K562 (cell line): Measurements from ENCODE around the gene BEST2. TPM values are rescaled to one million over a fixed set of nuclear protein-coding genes. Genes with fewer than 3 reads are reported as not detected.

ENCODE experiments used
- BHLHE40 ChIP-seq: IDR thresholded peaks from 2 replicates; pipeline ENCODE4 v1.6.1; 2011; ENCODE audit warnings: low read length, improper control_type of control experiment
- BMI1 ChIP-seq: fragments of 150-350 bp; IDR thresholded peaks from 2 replicates; pipeline ENCODE4 v1.6.1; 2014; ENCODE audit warnings: low read length
- GABPA ChIP-seq: fragments of 200-800 bp; sonication (Bioruptor generic); conservative IDR thresholded peaks from 2 replicates; pipeline ENCODE4 v1.6.1; 2016; ENCODE audit warnings: low read depth, missing genetic modification characterization, missing compliant biosample characterization
- HNRNPL ChIP-seq: fragments of 200-400 bp; formaldehyde crosslinking; IDR thresholded peaks from 2 replicates; pipeline ENCODE4 v1.6.1; 2017; ENCODE audit warnings: low read depth, mild to moderate bottlenecking, low read length
- KLF13 ChIP-seq: fragments of 450-650 bp; IDR thresholded peaks from 2 replicates; pipeline ENCODE4 v1.6.1; 2016; ENCODE audit warnings: missing genetic modification characterization, low read depth, mild to moderate bottlenecking, missing compliant biosample characterization, moderate library complexity, borderline replicate concordance
- LEF1 ChIP-seq: fragments of 450-650 bp; IDR thresholded peaks from 2 replicates; pipeline ENCODE4 v1.6.1; 2016; ENCODE audit warnings: mild to moderate bottlenecking
- NFRKB ChIP-seq: fragments of 450-650 bp; IDR thresholded peaks from 2 replicates; pipeline ENCODE4 v1.6.1; 2016; ENCODE audit warnings: low read depth
- NFYB ChIP-seq: IDR thresholded peaks from 2 replicates; pipeline ENCODE4 v1.6.1; 2011; ENCODE audit warnings: mild to moderate bottlenecking, moderate library complexity; ENCODE audit not compliant: insufficient read length; ENCODE audit errors: extremely low read depth
- NR2F6 ChIP-seq: fragments of 450-650 bp; formaldehyde crosslinking; IDR thresholded peaks from 2 replicates; pipeline ENCODE4 v1.4.0; 2020; ENCODE audit warnings: mild to moderate bottlenecking
- POLR2G ChIP-seq: fragments of 200-400 bp; formaldehyde crosslinking; IDR thresholded peaks from 2 replicates; pipeline ENCODE4 v1.6.1; 2017; ENCODE audit warnings: low read depth, mild to moderate bottlenecking, antibody characterized with exemption, low read length, moderate library complexity
- SP2 ChIP-seq: IDR thresholded peaks from 2 replicates; pipeline ENCODE4 v1.6.1; 2011; ENCODE audit warnings: mild to moderate bottlenecking, low read depth, low read length, moderate library complexity; ENCODE audit not compliant: poor library complexity, severe bottlenecking; ENCODE audit errors: extremely low read depth
- SRSF9 ChIP-seq: fragments of 200-400 bp; formaldehyde crosslinking; IDR thresholded peaks from 2 replicates; pipeline ENCODE4 v1.6.1; 2017; ENCODE audit warnings: low read depth, low read length, borderline replicate concordance
- U2AF2 ChIP-seq: fragments of 200-400 bp; formaldehyde crosslinking; optimal IDR thresholded peaks from 2 replicates; pipeline ENCODE3; 2017; ENCODE audit warnings: low read depth, mild to moderate bottlenecking, low read length
- ZNF347 ChIP-seq: fragments of 450-650 bp; formaldehyde crosslinking; IDR thresholded peaks from 2 replicates; pipeline ENCODE4 v1.4.0; 2020; ENCODE audit warnings: low read depth, mild to moderate bottlenecking, moderate library complexity
- ZNF586 ChIP-seq: fragments of 450-650 bp; formaldehyde crosslinking; conservative IDR thresholded peaks from 2 replicates; pipeline ENCODE4 v1.4.0; 2020; ENCODE audit warnings: mild to moderate bottlenecking, moderate library complexity
- polyA plus RNA-seq, 8 experiments: library from polyadenylated mRNA; depleted of rRNA in 4 of 8; stranded (reverse) in 5 of 8; unstranded in 3 of 8; fragments of >200 nt; fragmentation: Nextera tagmentation in 2 of 8; fragmentation: Illumina TruSeq in 1 of 8; extraction: Ambion mirVana in 2 of 8; extraction: Trizol in 1 of 8; gene quantifications; 2 replicates each; pipeline versions ENCODE4 v1.2.1 to v1.2.3, GENCODE V29; 2011 to 2014; ENCODE audit warnings: inconsistent platforms in 1 of 8, missing spikeins in 1 of 8
- total RNA-seq, 7 experiments: library from RNA; depleted of rRNA in 6 of 7; stranded (reverse); fragments of >200 nt in 6 of 7; fragmentation: Illumina TruSeq in 2 of 7; extraction: Trizol in 2 of 7; gene quantifications; 2 replicates each; pipeline versions ENCODE4 v1.2.1 to v1.2.3, GENCODE V29; 2011 to 2021; ENCODE audit warnings: low replicate concordance in 1 of 7
- TF ChIP-seq, protein P1 (sequence below), 3 experiments: fragments of 200-800 bp in 1 of 3; fragments of 250-450 bp in 1 of 3; fragments of 450-650 bp in 1 of 3; sonication (Bioruptor Pico) in 1 of 3; sonication (Bioruptor generic) in 1 of 3; formaldehyde crosslinking in 1 of 3; IDR thresholded peaks; 2 replicates each; pipeline versions ENCODE4 v1.6.1 to v1.8.0; 2016 to 2022; ENCODE audit warnings: mild to moderate bottlenecking in 2 of 3, missing genetic modification characterization in 2 of 3, missing compliant biosample characterization in 1 of 3, moderate library complexity in 1 of 3
- TF ChIP-seq, protein P2 (sequence below): fragments of 150-350 bp; IDR thresholded peaks from 2 replicates; pipeline ENCODE4 v1.6.1; 2014; ENCODE audit warnings: low read depth, mild to moderate bottlenecking, low read length, borderline replicate concordance
- TF ChIP-seq, protein P3 (sequence below): IDR thresholded peaks from 2 replicates; pipeline ENCODE4 v1.6.1; 2011; ENCODE audit not compliant: insufficient read length; ENCODE audit errors: extremely low read depth
- TF ChIP-seq, protein P4 (sequence below): sonication (generic); formaldehyde crosslinking; IDR thresholded peaks from 2 replicates; pipeline ENCODE4 v1.9.0; 2022; ENCODE audit warnings: mild to moderate bottlenecking, missing genetic modification reagents

The BEST2 gene
- total and polyA plus RNA-seq, 9 of the 15 experiments (the other 6 are each of a cell fraction or from before 2014, with no cell fraction given), result not detected

DNA sequence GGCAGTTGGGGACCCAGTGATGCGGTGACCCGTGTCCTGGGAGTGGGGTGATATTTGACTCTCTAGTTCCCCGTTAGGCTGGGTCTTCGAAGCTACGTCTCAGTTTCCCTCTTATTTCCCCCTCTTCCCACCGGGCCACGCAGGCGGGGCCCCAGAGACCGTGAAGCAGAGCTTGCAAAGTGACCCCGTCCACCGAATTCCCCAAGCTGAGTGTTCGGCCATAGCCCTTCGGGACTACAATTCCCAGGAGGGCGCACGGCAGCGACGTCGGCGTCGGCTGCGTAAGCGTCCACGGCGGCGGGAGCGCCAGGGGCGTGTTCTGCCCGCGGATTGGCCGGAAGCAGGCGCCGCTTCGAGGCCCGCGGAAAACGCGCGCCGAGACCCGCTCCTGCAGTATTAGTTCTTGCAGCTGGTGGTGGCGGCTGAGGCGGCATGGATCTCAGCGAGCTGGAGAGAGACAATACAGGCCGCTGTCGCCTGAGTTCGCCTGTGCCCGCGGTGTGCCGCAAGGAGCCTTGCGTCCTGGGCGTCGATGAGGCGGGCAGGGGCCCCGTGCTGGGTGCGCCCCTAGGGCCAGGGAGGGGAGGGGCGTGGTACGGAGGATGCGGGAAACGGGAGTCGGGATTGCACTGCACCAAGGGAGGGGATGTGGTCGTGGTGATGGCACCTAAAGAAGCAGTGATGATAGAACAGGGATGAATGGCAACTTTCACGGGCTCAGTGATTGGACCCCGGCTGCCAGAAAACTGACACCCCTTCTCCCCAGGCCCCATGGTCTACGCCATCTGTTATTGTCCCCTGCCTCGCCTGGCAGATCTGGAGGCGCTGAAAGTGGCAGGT is 54.9 kb downstream of the BEST2 start, which contains the start of gene RNASEH2A (continued):
- TF ChIP-seq, protein P1, sequence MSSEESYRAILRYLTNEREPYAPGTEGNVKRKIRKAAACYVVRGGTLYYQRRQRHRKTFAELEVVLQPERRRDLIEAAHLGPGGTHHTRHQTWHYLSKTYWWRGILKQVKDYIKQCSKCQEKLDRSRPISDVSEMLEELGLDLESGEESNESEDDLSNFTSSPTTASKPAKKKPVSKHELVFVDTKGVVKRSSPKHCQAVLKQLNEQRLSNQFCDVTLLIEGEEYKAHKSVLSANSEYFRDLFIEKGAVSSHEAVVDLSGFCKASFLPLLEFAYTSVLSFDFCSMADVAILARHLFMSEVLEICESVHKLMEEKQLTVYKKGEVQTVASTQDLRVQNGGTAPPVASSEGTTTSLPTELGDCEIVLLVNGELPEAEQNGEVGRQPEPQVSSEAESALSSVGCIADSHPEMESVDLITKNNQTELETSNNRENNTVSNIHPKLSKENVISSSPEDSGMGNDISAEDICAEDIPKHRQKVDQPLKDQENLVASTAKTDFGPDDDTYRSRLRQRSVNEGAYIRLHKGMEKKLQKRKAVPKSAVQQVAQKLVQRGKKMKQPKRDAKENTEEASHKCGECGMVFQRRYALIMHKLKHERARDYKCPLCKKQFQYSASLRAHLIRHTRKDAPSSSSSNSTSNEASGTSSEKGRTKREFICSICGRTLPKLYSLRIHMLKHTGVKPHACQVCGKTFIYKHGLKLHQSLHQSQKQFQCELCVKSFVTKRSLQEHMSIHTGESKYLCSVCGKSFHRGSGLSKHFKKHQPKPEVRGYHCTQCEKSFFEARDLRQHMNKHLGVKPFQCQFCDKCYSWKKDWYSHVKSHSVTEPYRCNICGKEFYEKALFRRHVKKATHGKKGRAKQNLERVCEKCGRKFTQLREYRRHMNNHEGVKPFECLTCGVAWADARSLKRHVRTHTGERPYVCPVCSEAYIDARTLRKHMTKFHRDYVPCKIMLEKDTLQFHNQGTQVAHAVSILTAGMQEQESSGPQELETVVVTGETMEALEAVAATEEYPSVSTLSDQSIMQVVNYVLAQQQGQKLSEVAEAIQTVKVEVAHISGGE (CRISPR knock-in tag; IDR thresholded peaks at IDR 0.05), result peak in 1 of 3 experiments; percentile 64; a peak in 1 of 6 replicates
- peak; percentile 56; the same call in 1 of the 2 replicates for TF ChIP-seq NFRKB
- TF ChIP-seq HNRNPL, result no peak
- TF ChIP-seq, protein P2, sequence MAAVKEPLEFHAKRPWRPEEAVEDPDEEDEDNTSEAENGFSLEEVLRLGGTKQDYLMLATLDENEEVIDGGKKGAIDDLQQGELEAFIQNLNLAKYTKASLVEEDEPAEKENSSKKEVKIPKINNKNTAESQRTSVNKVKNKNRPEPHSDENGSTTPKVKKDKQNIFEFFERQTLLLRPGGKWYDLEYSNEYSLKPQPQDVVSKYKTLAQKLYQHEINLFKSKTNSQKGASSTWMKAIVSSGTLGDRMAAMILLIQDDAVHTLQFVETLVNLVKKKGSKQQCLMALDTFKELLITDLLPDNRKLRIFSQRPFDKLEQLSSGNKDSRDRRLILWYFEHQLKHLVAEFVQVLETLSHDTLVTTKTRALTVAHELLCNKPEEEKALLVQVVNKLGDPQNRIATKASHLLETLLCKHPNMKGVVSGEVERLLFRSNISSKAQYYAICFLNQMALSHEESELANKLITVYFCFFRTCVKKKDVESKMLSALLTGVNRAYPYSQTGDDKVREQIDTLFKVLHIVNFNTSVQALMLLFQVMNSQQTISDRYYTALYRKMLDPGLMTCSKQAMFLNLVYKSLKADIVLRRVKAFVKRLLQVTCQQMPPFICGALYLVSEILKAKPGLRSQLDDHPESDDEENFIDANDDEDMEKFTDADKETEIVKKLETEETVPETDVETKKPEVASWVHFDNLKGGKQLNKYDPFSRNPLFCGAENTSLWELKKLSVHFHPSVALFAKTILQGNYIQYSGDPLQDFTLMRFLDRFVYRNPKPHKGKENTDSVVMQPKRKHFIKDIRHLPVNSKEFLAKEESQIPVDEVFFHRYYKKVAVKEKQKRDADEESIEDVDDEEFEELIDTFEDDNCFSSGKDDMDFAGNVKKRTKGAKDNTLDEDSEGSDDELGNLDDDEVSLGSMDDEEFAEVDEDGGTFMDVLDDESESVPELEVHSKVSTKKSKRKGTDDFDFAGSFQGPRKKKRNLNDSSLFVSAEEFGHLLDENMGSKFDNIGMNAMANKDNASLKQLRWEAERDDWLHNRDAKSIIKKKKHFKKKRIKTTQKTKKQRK, result no peak
- no peak for TF ChIP-seq SP2
- peak; percentile 62 for TF ChIP-seq GABPA (tag)
- TF ChIP-seq ZNF586 (CRISPR knock-in tag), result no peak
- TF ChIP-seq NR2F6 (CRISPR knock-in tag), result no peak
- TF ChIP-seq BHLHE40, result peak; percentile 32; the same call in 1 of the 2 replicates
- TF ChIP-seq LEF1, result no peak
- TF ChIP-seq ZNF347 (CRISPR knock-in tag), result no peak
- no peak for TF ChIP-seq U2AF2
- 0 out of 2 replicates have a peak, but pooled peaks have one; percentile 56 for TF ChIP-seq KLF13 (tag)
- no peak for TF ChIP-seq SRSF9
- no peak for TF ChIP-seq BMI1
- TF ChIP-seq, protein P3, sequence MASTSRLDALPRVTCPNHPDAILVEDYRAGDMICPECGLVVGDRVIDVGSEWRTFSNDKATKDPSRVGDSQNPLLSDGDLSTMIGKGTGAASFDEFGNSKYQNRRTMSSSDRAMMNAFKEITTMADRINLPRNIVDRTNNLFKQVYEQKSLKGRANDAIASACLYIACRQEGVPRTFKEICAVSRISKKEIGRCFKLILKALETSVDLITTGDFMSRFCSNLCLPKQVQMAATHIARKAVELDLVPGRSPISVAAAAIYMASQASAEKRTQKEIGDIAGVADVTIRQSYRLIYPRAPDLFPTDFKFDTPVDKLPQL, result no peak
- TF ChIP-seq, protein P4, sequence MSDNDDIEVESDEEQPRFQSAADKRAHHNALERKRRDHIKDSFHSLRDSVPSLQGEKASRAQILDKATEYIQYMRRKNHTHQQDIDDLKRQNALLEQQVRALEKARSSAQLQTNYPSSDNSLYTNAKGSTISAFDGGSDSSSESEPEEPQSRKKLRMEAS (CRISPR knock-in tag), result peak; percentile 89
- TF ChIP-seq NFYB, result no peak
- TF ChIP-seq POLR2G, result peak; percentile 97
